H9 (cell line): Measurements from ENCODE around the gene ALB. TPM values are rescaled to one million over a fixed set of nuclear protein-coding genes. Genes with fewer than 3 reads are reported as not detected.

Experiments
- DNase-seq: peaks from one replicate; pipeline ENCODE4 v3.0.0-alpha.2; 2017
- H2AFZ ChIP-seq: one replicate; pipeline ENCODE4 v1.6.1; 2013; ENCODE audit warnings: mild to moderate bottlenecking, low read length, control low read depth, moderate library complexity
- H2AK5ac ChIP-seq: 2 replicates; pipeline ENCODE4 v1.6.1; 2013; ENCODE audit warnings: low read length, control low read depth, mixed read lengths; ENCODE audit not compliant: insufficient read length
- H2BK120ac ChIP-seq: one replicate; pipeline ENCODE4 v1.6.1; 2013; ENCODE audit warnings: low read depth, mild to moderate bottlenecking, low read length, control low read depth, inconsistent platforms; ENCODE audit not compliant: poor library complexity, severe bottlenecking
- H2BK12ac ChIP-seq: 2 replicates; pipeline ENCODE4 v1.6.1; 2013; ENCODE audit warnings: low read length, control low read depth, mixed read lengths, low read depth; ENCODE audit not compliant: insufficient read length
- H2BK15ac ChIP-seq: 2 replicates; pipeline ENCODE4 v1.6.1; 2013; ENCODE audit warnings: low read depth, low read length, control low read depth
- H2BK20ac ChIP-seq: one replicate; pipeline ENCODE4 v1.6.1; 2013; ENCODE audit warnings: low read depth, mild to moderate bottlenecking, low read length, control low read depth, inconsistent platforms; ENCODE audit not compliant: poor library complexity, severe bottlenecking
- H2BK5ac ChIP-seq: 2 replicates; pipeline ENCODE4 v1.6.1; 2013; ENCODE audit warnings: low read length, control low read depth, mixed read lengths; ENCODE audit not compliant: insufficient read length
- H3K14ac ChIP-seq: 2 replicates; pipeline ENCODE4 v1.6.1; 2013; ENCODE audit warnings: low read length, control low read depth; ENCODE audit not compliant: insufficient read depth
- H3K18ac ChIP-seq: 2 replicates; pipeline ENCODE4 v1.6.1; 2013; ENCODE audit warnings: low read depth, mild to moderate bottlenecking, mixed read lengths, low read length, control low read depth; ENCODE audit not compliant: insufficient read length
- H3K23ac ChIP-seq: 2 replicates; pipeline ENCODE4 v1.6.1; 2013; ENCODE audit warnings: low read length, control low read depth, mixed read lengths, low read depth; ENCODE audit not compliant: insufficient read length
- H3K23me2 ChIP-seq: 2 replicates; pipeline ENCODE4 v1.6.1; 2013; ENCODE audit warnings: low read depth, mild to moderate bottlenecking, mixed read lengths, low read length, control low read depth; ENCODE audit not compliant: insufficient read length, poor library complexity, severe bottlenecking
- H3K27ac ChIP-seq: 2 replicates; pipeline ENCODE4 v1.5.1; 2013; ENCODE audit warnings: low read length, control low read depth, mixed read lengths, low read depth; ENCODE audit not compliant: insufficient read length
- H3K27me3 ChIP-seq: 2 replicates; pipeline ENCODE4 v1.6.1; 2013; ENCODE audit warnings: low read length, control low read depth, inconsistent platforms; ENCODE audit not compliant: insufficient read depth
- H3K4ac ChIP-seq: 2 replicates; pipeline ENCODE4 v1.6.1; 2013; ENCODE audit warnings: low read depth, mild to moderate bottlenecking, control low read depth, inconsistent platforms, low read length, moderate library complexity
- H3K4me1 ChIP-seq: 2 replicates; pipeline ENCODE4 v1.6.1; 2013; ENCODE audit warnings: low read length, control low read depth, inconsistent platforms; ENCODE audit not compliant: insufficient read depth
- H3K4me2 ChIP-seq: 2 replicates; pipeline ENCODE4 v1.6.1; 2013; ENCODE audit warnings: low read length, control low read depth, mixed read lengths; ENCODE audit not compliant: insufficient read length, insufficient read depth
- H3K56ac ChIP-seq: 2 replicates; pipeline ENCODE4 v1.6.1; 2013; ENCODE audit warnings: low read depth, mild to moderate bottlenecking, mixed read lengths, low read length, control low read depth; ENCODE audit not compliant: insufficient read length
- H3K79me1 ChIP-seq: 2 replicates; pipeline ENCODE4 v1.6.1; 2013; ENCODE audit warnings: low read depth, mild to moderate bottlenecking, moderate library complexity, low read length, control low read depth, inconsistent platforms; ENCODE audit not compliant: insufficient read depth, poor library complexity, severe bottlenecking
- H3K79me2 ChIP-seq: 2 replicates; pipeline ENCODE4 v1.6.1; 2013; ENCODE audit warnings: low read length, control low read depth, inconsistent platforms; ENCODE audit not compliant: insufficient read depth
- H3K9ac ChIP-seq: 2 replicates; pipeline ENCODE4 v1.6.1; 2013; ENCODE audit warnings: low read length, control low read depth, mixed read lengths; ENCODE audit not compliant: insufficient read length; ENCODE audit errors: extremely low read depth
- H3K9me3 ChIP-seq: one replicate; pipeline ENCODE4 v1.6.1; 2013; ENCODE audit warnings: low read depth, low read length, inconsistent platforms; ENCODE audit not compliant: control insufficient read depth
- H3T11ph ChIP-seq: one replicate; pipeline ENCODE4 v1.6.1; 2013; ENCODE audit warnings: mild to moderate bottlenecking, low read length, control low read depth, inconsistent platforms
- H4K20me1 ChIP-seq: one replicate; pipeline ENCODE4 v1.6.1; 2013; ENCODE audit not compliant: control insufficient read depth, insufficient read length, insufficient read depth
- H4K5ac ChIP-seq: 2 replicates; pipeline ENCODE4 v1.6.1; 2013; ENCODE audit warnings: low read depth, mild to moderate bottlenecking, mixed read lengths, low read length, control low read depth; ENCODE audit not compliant: insufficient read length
- H4K8ac ChIP-seq: replicated peaks from 2 replicates; pipeline ENCODE4 v1.6.1; 2013; ENCODE audit warnings: low read length, control low read depth, mixed read lengths, low read depth; ENCODE audit not compliant: insufficient read length
- H4K91ac ChIP-seq: 2 replicates; pipeline ENCODE4 v1.6.1; 2013; ENCODE audit warnings: low read depth, mild to moderate bottlenecking, moderate library complexity, mixed read lengths, low read length, control low read depth; ENCODE audit not compliant: insufficient read length
- H3K27ac Mint-ChIP-seq, 3 experiments: 2 replicates in 2 of 3; 3 replicates in 1 of 3; pipeline ENCODE4 v1.8.0; 2020 to 2021; ENCODE audit warnings: mixed read lengths in 3 of 3, mild to moderate bottlenecking in 1 of 3, moderate library complexity in 1 of 3
- H3K27me3 Mint-ChIP-seq: 2 replicates; pipeline ENCODE4 v1.8.0; 2021; ENCODE audit warnings: low read depth, mild to moderate bottlenecking, moderate library complexity, mixed read lengths
- H3K36me3 Mint-ChIP-seq, 3 experiments: 2 replicates in 2 of 3; 3 replicates in 1 of 3; pipeline ENCODE4 v1.8.0; 2020 to 2021; ENCODE audit warnings: low read depth in 3 of 3, mixed read lengths in 3 of 3; ENCODE audit not compliant: insufficient read depth in 1 of 3
- H3K4me1 Mint-ChIP-seq, 2 experiments: 2 replicates each; pipeline ENCODE4 v1.8.0; 2020; ENCODE audit warnings: mixed read lengths in 2 of 2
- H3K4me3 Mint-ChIP-seq, 2 experiments: 2 replicates in 1 of 2; 3 replicates in 1 of 2; pipeline ENCODE4 v1.8.0; 2020 to 2021; ENCODE audit warnings: mild to moderate bottlenecking in 2 of 2, mixed read lengths in 2 of 2, moderate library complexity in 1 of 2
- H3K9me3 Mint-ChIP-seq, 2 experiments: 2 replicates in 1 of 2; 3 replicates in 1 of 2; pipeline ENCODE4 v1.8.0; 2020; ENCODE audit warnings: mild to moderate bottlenecking in 2 of 2, mixed read lengths in 2 of 2, moderate library complexity in 1 of 2
- total RNA-seq: library from RNA; stranded (reverse); gene quantifications from 2 replicates; pipeline ENCODE4 v1.2.1, GENCODE V29; 2021
- TF ChIP-seq, protein P1 (sequence below): fragments of 200-600 bp; sonication (generic); conservative IDR thresholded peaks from 3 replicates; pipeline ENCODE4 v1.8.0; 2021; ENCODE audit warnings: antibody characterized with exemption, mild to moderate bottlenecking

ALB gene
- total RNA-seq, 1 experiment from 2014 or later: not detected

DNA sequence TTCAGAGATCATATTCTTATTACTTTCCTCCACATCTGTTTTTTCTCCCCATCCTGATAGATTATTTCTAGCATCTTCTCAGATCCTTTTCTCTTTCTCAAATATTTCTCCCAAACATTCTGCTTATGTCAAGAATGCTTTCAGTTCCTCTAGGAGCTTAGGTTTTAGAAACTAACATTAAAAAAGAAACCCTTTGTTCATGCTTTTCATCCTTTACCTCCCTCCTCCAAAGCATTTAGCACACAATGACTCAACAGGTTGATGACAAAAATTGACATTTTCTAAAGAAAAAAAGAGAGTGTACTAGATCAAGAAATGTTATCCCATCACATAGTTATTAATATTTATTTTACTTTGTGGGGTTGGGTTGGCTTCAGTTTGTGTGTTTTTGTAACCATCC lies 16.5 kb upstream of the ALB start:
- H2BK15ac ChIP-seq: no peak overlapping the region
- TF ChIP-seq, protein P1, sequence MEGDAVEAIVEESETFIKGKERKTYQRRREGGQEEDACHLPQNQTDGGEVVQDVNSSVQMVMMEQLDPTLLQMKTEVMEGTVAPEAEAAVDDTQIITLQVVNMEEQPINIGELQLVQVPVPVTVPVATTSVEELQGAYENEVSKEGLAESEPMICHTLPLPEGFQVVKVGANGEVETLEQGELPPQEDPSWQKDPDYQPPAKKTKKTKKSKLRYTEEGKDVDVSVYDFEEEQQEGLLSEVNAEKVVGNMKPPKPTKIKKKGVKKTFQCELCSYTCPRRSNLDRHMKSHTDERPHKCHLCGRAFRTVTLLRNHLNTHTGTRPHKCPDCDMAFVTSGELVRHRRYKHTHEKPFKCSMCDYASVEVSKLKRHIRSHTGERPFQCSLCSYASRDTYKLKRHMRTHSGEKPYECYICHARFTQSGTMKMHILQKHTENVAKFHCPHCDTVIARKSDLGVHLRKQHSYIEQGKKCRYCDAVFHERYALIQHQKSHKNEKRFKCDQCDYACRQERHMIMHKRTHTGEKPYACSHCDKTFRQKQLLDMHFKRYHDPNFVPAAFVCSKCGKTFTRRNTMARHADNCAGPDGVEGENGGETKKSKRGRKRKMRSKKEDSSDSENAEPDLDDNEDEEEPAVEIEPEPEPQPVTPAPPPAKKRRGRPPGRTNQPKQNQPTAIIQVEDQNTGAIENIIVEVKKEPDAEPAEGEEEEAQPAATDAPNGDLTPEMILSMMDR: no peak
- no peaks in the 10 kb centered on the region for H4K20me1 ChIP-seq
- H4K5ac ChIP-seq: no peak overlapping the region
- H2BK120ac ChIP-seq: no peak overlapping the region
- no peaks in the 10 kb centered on the region for H3K27me3 Mint-ChIP-seq
- H2BK12ac ChIP-seq: no peak overlapping the region
- H3K27me3 ChIP-seq: no peaks in the 10 kb centered on the region
- no peak overlapping the region for H3K27ac ChIP-seq
- H3K56ac ChIP-seq: no peak overlapping the region
- H2AK5ac ChIP-seq: no peak overlapping the region
- no peaks in the 10 kb centered on the region for H3K23me2 ChIP-seq
- peaks cover 0 to 6% (median 0%) of the 10 kb centered on the region in 3 experiments; a peak in 4 of 7 replicates for H3K36me3 Mint-ChIP-seq
- H3K9ac ChIP-seq: no peak overlapping the region
- H4K8ac ChIP-seq: no peak overlapping the region
- H3K79me1 ChIP-seq: no peaks in the 10 kb centered on the region
- no peak overlapping the region for H3K23ac ChIP-seq
- no peak for DNase-seq
- no peak overlapping the region for H3K4me2 ChIP-seq
- no peaks in the 10 kb centered on the region for H3K9me3 ChIP-seq
- no peak overlapping the region for H2BK5ac ChIP-seq
- no peak overlapping the region for H3K18ac ChIP-seq
- no peak overlapping the region for H3K4me3 Mint-ChIP-seq
- H4K91ac ChIP-seq: no peak overlapping the region
- peaks cover 0 to 3% of the 10 kb centered on the region in 2 experiments; a peak in 1 of 5 replicates for H3K9me3 Mint-ChIP-seq
- peaks cover 3 to 12% of the 10 kb centered on the region in 2 experiments; a peak in 3 of 4 replicates for H3K4me1 Mint-ChIP-seq
- no peak overlapping the region for H3T11ph ChIP-seq
- H2BK20ac ChIP-seq: no peak overlapping the region
- H3K27ac Mint-ChIP-seq: no peak overlapping the region
- H3K14ac ChIP-seq: no peak overlapping the region
- H2AFZ ChIP-seq: no peak overlapping the region
- no peaks in the 10 kb centered on the region for H3K4me1 ChIP-seq
- no peak overlapping the region for H3K4ac ChIP-seq
- no peaks in the 10 kb centered on the region for H3K79me2 ChIP-seq
